ENCODE measurements around the gene KREMEN1. TPM values are rescaled to one million over a fixed set of nuclear protein-coding genes. Genes with fewer than 3 reads are reported as not detected.

The KREMEN1 gene
- total RNA-seq, 2 donors from 2014 or later, result 20.2 to 20.7 TPM

GRCh38 chr22:29095459-29095858, 22.6 kb downstream of the KREMEN1 start:
- Histone ChIP-seq H3K4me3 (no peak overlapping the region), H3K27me3 (no peaks in the 10 kb centered on the region), H3K9me3 (no peaks in the 10 kb centered on the region), H3K4me1 (no peaks in the 10 kb centered on the region), H3K9ac (ENCODE audit: low read depth in 2 of 2, low read length in 2 of 2) (no peak overlapping the region), H3K36me3 (no peaks in the 10 kb centered on the region), H3K27ac (no peak overlapping the region)
- intact Hi-C loops (cut with DNase I), result no loop called here
- DNase-seq, result no peak
- no peak for TF ChIP-seq CTCF (IDR thresholded peaks at IDR 0.05)

GRCh38 chr22:29096736-29097669, 24.2 kb downstream of the KREMEN1 start:
- Histone ChIP-seq H3K27me3 (no peaks in the 10 kb centered on the region), H3K4me3 (no peak overlapping the region), H3K27ac (no peak overlapping the region), H3K4me1 (no peaks in the 10 kb centered on the region), H3K36me3 (no peaks in the 10 kb centered on the region), H3K9ac (ENCODE audit: low read depth in 2 of 2, low read length in 2 of 2) (no peak overlapping the region), H3K9me3 (no peaks in the 10 kb centered on the region)
- no peak for TF ChIP-seq CTCF (IDR thresholded peaks at IDR 0.05)
- intact Hi-C loops (cut with DNase I), result no loop called here
- peak; percentile 41 for DNase-seq

GRCh38 chr22:29098296-29098695, 25.5 kb downstream of the KREMEN1 start:
- Histone ChIP-seq H3K9ac (ENCODE audit: low read depth in 2 of 2, low read length in 2 of 2) (no peak overlapping the region), H3K4me1 (no peaks in the 10 kb centered on the region), H3K27me3 (no peaks in the 10 kb centered on the region), H3K36me3 (no peaks in the 10 kb centered on the region), H3K27ac (no peak overlapping the region), H3K4me3 (no peak overlapping the region), H3K9me3 (no peaks in the 10 kb centered on the region)
- DNase-seq, result no peak
- intact Hi-C loops (cut with DNase I), result no loop called here
- TF ChIP-seq CTCF (IDR thresholded peaks at IDR 0.05), result no peak

- no peaks in the 10 kb centered on the region for H3K9me3 ChIP-seq
- no peak overlapping the region for H3K9ac ChIP-seq (ENCODE audit: low read depth in 2 of 2, low read length in 2 of 2)
- no peak for TF ChIP-seq CTCF (IDR thresholded peaks at IDR 0.05)
- no peaks in the 10 kb centered on the region for H3K4me1 ChIP-seq
- H3K27me3 ChIP-seq, result no peaks in the 10 kb centered on the region
- intact Hi-C loops (cut with DNase I), result no loop called here
- no peak overlapping the region for H3K4me3 ChIP-seq
- no peaks in the 10 kb centered on the region for H3K36me3 ChIP-seq
- no peak for DNase-seq
- no peak overlapping the region for H3K27ac ChIP-seq
These were observed 29.5 kb downstream of the KREMEN1 start for GRCh38 chr22:29102300-29102699.

- Histone ChIP-seq H3K9ac (ENCODE audit: low read depth in 2 of 2, low read length in 2 of 2) (no peak overlapping the region), H3K27ac (no peak overlapping the region), H3K36me3 (no peaks in the 10 kb centered on the region), H3K27me3 (no peaks in the 10 kb centered on the region), H3K9me3 (no peaks in the 10 kb centered on the region), H3K4me3 (no peak overlapping the region), H3K4me1 (no peaks in the 10 kb centered on the region)
- intact Hi-C loops (cut with DNase I), result no loop called here
- TF ChIP-seq CTCF (IDR thresholded peaks at IDR 0.05), result no peak
- DNase-seq, result no peak
These were observed 30.3 kb downstream of the KREMEN1 start for GRCh38 chr22:29103121-29103520.
